ENCODE results near the gene TNS1. TPM values are rescaled to one million over a fixed set of nuclear protein-coding genes. Genes with fewer than 3 reads are reported as not detected.

Gene TNS1
- total RNA-seq, 2 donors from 2014 or later: 0.65 to 0.93 TPM

DNA sequence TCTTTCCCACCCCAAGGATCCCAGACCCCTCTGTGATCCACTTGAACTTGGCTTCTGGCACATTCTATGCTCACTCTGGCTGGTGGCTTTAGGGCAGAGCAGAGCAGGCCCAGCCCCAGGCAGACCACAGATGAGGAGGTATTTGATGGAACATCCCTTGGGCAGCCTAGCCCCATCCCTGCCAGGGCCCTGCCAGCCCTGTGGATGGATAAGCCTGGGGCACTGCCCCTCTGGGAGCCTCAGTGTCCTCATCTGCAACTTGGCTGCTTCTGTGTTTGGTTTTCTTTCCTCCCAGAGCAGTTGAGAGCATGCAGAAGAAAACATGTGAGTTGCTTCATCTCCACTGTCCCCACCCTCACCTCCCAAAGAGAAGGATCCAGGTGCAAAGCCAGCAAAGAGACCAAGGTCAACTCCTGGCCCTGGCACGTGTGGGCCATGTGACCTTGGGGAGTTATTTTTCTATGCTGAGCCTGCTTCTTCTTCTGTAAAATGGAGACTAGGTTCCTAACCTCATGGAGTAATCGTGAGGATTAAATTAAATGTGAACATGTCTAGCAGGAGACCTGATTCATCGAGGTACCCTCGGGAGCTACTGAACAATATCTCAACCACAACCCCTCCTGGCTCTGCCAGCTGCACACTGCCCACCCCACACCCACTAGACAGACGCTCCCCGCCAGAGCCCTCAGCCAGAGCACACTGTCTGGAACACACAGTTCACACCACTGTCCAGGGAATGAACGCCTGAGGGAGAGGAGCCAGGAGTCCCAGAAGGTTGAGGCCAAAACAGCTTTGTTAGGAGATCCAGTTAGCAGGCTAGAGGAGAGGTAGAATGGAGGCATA, 14.6 kb upstream of the TNS1 start:
- Mint-ChIP-seq H3K36me3 (ENCODE audit: insufficient read depth in 2 of 2) (no peaks in the 10 kb centered on the region), H3K4me3 (no peak overlapping the region), H3K9me3 (no peaks in the 10 kb centered on the region), H3K27me3 (ENCODE audit: low read depth) (peaks cover 14% of the 10 kb centered on the region), H3K27ac (no peak overlapping the region), H3K4me1 (ENCODE audit: low read depth) (no peaks in the 10 kb centered on the region)
- DNase-seq (no peak), ATAC-seq (replicated peaks in 1 of 2) (no peak)

DNA sequence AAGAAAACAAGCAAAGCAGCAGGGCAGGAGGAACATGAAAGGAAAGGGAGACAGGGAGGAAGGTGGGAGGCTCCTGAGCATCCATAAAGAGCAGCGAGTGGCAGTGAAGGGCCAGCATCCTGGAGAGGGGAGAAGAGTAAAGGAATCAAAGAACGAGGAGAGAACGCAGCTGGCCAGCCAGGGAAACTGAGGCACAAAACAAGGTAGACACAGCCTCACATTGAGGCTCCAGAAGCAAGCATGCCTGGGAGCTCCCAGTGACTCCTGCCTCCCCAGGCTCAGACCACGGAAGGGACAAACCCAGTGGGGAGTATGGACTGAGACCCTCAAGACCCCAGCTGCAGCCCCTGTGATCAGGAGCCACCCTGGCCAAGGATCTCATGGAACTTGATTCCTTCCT, 14.0 kb upstream of the TNS1 start:
- H3K4me1 Mint-ChIP-seq (ENCODE audit: low read depth): no peaks in the 10 kb centered on the region
- DNase-seq (no peak), ATAC-seq (replicated peaks in 1 of 2) (no peak)
- H3K36me3 Mint-ChIP-seq (ENCODE audit: insufficient read depth in 2 of 2): no peaks in the 10 kb centered on the region
- H3K27me3 Mint-ChIP-seq (ENCODE audit: low read depth): peaks cover 20% of the 10 kb centered on the region
- no peak overlapping the region for H3K27ac Mint-ChIP-seq
- no peaks in the 10 kb centered on the region for H3K9me3 Mint-ChIP-seq
- H3K4me3 Mint-ChIP-seq: no peak overlapping the region

DNA sequence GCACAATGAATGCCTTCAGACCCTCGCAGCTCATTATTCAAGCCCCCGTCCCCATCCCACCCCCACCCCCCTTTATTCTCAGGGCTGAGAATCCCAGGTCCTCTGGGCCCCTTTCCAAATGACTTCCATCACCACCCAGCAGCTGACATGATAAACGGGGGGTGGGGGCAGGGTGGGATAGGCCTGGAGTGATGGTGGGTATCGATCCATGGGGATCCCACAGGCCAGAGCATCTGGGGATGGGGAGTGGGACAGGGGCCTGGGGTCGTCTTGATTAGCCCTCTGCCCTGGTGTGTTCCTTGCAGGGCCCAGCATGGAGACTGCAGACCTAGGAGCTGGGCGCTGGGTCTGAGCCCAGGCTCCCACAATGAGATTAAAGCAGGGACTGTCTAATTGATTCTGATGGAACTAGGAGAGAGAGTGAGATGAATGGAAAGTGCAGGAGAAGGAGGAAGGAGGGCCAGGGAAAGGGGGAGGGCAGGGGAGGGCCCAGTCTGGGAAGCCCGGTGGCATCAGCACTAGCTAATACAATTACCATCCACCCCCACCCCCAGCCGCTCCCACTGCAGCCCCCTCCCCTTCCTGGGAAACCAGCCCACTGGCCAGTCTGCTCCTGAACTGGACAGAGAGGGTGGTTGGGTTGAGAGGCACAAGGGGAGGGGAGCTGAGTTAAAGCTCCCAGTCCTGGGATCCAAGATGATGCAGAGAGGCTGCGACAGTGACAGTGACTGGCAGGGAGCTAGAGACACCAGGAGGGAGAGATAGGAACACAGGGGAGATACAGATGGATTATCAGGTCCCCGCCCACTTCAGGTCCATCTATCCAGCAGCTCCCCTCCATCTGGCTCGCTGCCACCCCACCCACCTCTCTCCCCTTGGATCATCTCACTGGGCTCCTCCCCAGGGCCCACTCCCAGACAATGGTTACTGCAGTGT, 13.1 kb upstream of the TNS1 start:
- Mint-ChIP-seq H3K9me3 (no peaks in the 10 kb centered on the region), H3K27ac (no peak overlapping the region), H3K4me1 (ENCODE audit: low read depth) (no peaks in the 10 kb centered on the region), H3K36me3 (ENCODE audit: insufficient read depth in 2 of 2) (no peaks in the 10 kb centered on the region), H3K27me3 (ENCODE audit: low read depth) (peaks cover 30% of the 10 kb centered on the region), H3K4me3 (no peak overlapping the region)
- DNase-seq (no peak), ATAC-seq (replicated peaks in 1 of 2) (no peak)

DNA sequence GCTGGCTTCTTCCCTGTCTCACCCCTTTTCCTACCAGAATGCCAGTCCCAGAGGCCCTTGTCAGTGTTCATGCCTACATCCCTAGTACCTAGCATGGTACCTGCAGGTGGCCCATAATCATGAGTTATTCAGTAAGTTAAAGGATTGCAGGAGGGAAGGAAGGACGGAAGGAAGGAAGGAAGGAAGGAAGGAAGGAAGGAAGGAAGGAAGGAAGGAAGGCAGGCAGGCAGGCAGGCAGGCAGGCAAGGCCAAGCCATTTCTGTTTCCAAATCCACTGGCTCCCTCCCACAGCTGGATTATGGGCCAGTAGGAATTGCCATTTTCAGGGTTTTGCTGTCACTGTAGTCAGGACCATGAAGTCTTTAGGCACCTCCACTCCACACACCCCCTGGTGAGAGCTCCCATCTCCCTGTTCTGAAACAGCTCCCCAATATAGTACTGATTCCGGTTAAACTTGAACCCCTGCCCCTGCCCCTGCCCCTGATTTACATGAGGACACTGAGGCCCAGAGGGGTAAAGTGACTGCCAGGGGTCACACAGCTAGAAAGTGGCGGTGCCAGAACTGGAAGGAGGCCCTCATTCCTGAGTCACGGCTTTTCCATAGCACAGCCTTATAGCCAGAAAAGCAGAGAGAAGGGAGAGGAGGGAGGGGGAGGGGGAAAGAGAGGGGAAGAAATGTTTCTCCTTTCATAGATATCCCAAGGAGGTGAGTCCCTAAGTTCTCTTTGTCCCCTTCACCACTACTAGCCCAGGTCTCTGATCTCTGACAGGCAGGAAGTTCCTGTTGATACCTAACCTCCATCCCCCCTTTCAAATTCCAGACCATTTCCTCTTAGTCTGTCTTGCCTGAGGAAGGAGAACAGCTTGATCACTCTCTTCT, 12.2 kb upstream of the TNS1 start:
- no peak overlapping the region for H3K4me3 Mint-ChIP-seq
- H3K4me1 Mint-ChIP-seq (ENCODE audit: low read depth): no peaks in the 10 kb centered on the region
- H3K27ac Mint-ChIP-seq: no peak overlapping the region
- H3K36me3 Mint-ChIP-seq (ENCODE audit: insufficient read depth in 2 of 2): no peaks in the 10 kb centered on the region
- ATAC-seq (replicated peaks in 1 of 2) (no peak), DNase-seq (no peak)
- peaks cover 34% of the 10 kb centered on the region for H3K27me3 Mint-ChIP-seq (ENCODE audit: low read depth)
- H3K9me3 Mint-ChIP-seq: no peaks in the 10 kb centered on the region

DNA sequence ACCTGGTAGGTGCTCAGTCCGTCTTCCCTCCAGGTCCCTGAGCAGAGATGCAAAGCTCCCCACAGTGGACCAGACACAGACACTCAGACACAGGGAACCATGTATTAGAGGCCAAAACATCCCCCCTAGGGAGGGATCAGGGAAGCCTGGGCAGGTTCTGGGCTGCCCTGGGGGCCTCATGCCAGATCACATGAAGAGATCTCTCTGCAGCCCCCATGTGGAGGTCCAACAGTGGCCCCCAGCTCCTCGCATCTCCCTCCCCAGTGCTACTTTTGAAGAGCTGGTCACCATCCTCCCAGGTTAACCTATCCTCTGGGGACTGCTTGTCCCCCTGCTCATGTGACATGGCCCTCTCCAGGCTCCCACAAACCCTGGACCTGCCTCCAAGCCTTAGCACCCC, 10.5 kb upstream of the TNS1 start:
- Mint-ChIP-seq H3K27me3 (ENCODE audit: low read depth) (peaks cover 49% of the 10 kb centered on the region), H3K9me3 (no peaks in the 10 kb centered on the region), H3K27ac (no peak overlapping the region), H3K4me1 (ENCODE audit: low read depth) (peaks cover 6% of the 10 kb centered on the region), H3K36me3 (ENCODE audit: insufficient read depth in 2 of 2) (no peaks in the 10 kb centered on the region), H3K4me3 (no peak overlapping the region)
- no peak for ATAC-seq (replicated peaks in 1 of 2)
- no peak for DNase-seq

DNA sequence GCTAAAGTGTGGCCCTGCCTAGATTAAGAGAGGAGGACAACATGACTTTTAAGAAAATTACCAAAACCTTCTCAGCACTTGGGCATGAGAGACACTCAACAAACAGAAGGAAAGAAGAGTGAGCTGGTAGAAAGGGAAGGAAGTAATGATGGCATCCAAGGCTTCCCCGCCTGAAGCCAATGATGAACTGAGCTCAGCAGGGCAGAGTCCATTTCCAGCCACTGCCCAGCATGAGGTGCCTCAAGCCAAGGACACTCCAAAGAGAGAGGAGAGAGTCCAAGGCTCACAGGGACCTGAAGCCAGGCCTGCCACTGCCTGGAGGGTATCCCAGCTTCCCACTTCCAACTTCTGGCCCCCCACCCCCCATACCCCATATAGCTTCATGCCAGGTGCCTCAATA, 9.5 kb upstream of the TNS1 start:
- Mint-ChIP-seq H3K36me3 (ENCODE audit: insufficient read depth in 2 of 2) (no peaks in the 10 kb centered on the region), H3K27me3 (ENCODE audit: low read depth) (peaks cover 56% of the 10 kb centered on the region)

DNA sequence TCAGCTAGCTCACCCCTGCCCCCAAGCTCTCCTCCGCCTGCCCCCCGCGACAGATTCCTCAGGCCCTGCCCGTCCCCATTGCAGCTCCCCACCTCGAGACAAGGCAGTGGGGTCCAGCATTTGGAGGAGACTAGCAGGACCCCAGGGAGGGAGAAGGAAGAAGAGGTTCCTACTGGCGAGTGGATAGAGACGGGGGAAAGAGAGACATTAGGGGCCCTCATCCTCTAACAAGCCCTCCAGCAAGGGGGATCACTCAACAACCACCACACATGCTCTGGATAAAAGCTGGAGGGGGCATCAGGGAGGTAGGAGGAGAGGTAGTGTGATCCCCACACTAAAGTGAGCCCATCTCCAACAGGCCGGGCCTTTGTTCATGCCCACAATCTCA, 8.9 kb upstream of the TNS1 start:
- H3K9me3 Mint-ChIP-seq: no peaks in the 10 kb centered on the region
- DNase-seq: no peak
- no peak overlapping the region for H3K4me3 Mint-ChIP-seq
- H3K27ac Mint-ChIP-seq: no peak overlapping the region
- ATAC-seq (replicated peaks in 1 of 2): no peak
- H3K36me3 Mint-ChIP-seq (ENCODE audit: insufficient read depth in 2 of 2): no peaks in the 10 kb centered on the region
- peaks cover 56% of the 10 kb centered on the region for H3K27me3 Mint-ChIP-seq (ENCODE audit: low read depth)
- peaks cover 6% of the 10 kb centered on the region for H3K4me1 Mint-ChIP-seq (ENCODE audit: low read depth)

More for the DNA sequence above, 9.5 kb upstream of the TNS1 start:
- Mint-ChIP-seq H3K4me1 (ENCODE audit: low read depth) (peaks cover 6% of the 10 kb centered on the region), H3K9me3 (no peaks in the 10 kb centered on the region), H3K4me3 (no peak overlapping the region), H3K27ac (no peak overlapping the region)
- no peak for DNase-seq
- no peak for ATAC-seq (replicated peaks in 1 of 2)

DNA sequence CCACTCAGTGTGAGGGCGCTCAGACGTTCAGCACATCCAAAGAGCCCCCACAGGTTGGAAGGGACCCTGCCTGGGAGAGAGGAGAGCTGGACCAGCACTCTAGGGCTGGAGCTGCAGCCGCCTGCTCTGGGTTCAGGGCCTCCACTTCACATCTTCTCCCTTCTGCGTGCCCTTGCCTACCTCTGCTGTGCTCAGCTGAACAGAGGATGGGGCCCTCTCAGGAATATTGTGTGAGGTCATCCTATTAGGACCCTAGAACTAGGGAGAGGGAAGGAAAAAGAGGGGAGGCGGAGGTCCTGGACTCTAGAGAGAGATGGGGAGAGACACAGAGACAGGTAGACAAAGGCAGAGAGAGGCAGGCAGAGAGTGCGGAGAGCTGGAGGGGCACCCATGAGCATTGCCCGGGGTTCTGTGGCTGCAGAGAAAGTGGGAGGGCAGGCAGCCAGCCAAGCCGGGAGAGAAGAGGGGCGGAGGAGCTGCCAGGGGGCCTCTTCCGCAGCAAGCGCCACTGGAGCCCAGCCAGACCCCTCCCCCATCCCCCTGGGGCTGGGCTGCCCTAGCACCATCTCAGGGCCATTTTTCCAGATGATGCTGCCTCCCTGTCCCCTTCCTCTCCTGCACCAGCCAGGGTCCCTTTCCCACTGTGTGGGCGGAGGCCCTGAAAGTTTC, 8.3 kb upstream of the TNS1 start:
- peak overlapping the region; percentile 72 to 74 for H3K4me3 Mint-ChIP-seq
- H3K36me3 Mint-ChIP-seq (ENCODE audit: insufficient read depth in 2 of 2): no peaks in the 10 kb centered on the region
- ATAC-seq (replicated peaks in 1 of 2) (no peak), DNase-seq (no peak)
- H3K9me3 Mint-ChIP-seq: no peaks in the 10 kb centered on the region
- H3K27ac Mint-ChIP-seq: no peak overlapping the region
- H3K27me3 Mint-ChIP-seq (ENCODE audit: low read depth): peaks cover 56% of the 10 kb centered on the region
- peaks cover 6% of the 10 kb centered on the region for H3K4me1 Mint-ChIP-seq (ENCODE audit: low read depth)

DNA sequence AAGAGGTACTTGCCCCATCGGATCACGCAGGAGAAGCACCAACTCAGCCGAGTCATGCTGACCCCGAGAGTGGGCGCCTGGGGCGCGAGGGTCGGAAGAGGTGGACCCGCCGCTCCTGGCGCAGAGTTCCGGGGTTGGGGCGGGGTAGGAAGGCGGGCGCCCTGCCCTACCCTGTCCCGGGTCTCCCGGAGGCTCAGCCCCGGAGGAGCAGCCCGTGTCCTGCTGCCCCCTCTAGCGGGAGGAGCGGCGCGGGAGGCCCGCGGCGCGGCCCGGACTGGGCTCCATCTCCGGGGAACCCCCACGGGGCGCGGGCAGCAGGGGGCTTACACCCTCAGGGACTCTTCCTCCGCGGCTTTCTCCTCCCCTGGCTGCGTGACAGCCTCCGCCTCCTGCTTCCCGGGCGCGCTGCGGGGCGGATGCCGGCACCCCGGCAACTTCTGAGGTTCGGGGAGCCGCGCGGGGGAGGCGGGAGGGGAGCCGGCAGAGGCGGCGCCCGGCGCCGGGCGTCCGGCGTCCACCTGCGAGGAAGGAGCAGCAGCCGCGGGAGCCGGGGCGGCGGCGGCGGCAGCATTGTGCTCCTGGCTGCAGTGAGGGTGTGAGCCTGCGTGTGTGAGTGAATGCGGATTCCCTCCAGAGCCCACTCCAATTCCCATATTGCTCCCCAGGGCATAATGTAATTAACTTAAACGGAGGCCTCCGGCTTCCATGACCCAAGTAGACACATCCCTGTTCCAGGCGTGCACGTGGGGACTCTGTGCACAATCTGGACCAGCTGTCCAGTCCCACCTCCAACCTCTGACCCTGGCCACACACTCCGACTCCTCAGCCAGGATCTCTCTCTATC, 7.6 kb upstream of the TNS1 start:
- no peaks in the 10 kb centered on the region for H3K9me3 Mint-ChIP-seq
- peak; percentile 83 to 84 for ATAC-seq (replicated peaks in 1 of 2)
- no peak overlapping the region for H3K27ac Mint-ChIP-seq
- H3K27me3 Mint-ChIP-seq (ENCODE audit: low read depth): peaks cover 60% of the 10 kb centered on the region
- peak; percentile 46 to 53 for DNase-seq
- H3K4me3 Mint-ChIP-seq: peak overlapping the region; percentile 72 to 80
- H3K36me3 Mint-ChIP-seq (ENCODE audit: insufficient read depth in 2 of 2): no peaks in the 10 kb centered on the region
- peaks cover 6% of the 10 kb centered on the region for H3K4me1 Mint-ChIP-seq (ENCODE audit: low read depth)

DNA sequence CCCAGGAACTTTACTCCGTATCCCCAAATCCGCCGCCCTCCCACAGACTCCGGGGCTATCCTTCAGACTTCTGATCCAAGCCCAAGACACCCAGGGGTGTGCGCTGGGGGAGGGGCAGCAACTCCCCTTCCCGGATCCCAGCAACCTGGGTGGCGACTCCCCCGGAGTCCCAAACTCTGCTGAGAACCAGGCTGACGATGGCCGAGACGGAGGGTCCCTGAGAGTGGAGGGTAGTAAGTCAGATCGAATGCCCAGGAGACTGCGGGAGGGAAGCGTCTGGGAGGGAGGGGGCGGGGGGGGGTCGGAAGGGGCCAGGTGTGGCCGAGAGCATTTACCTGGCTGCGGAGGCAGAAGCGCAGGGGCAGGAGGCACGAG, 7.0 kb upstream of the TNS1 start:
- Mint-ChIP-seq H3K36me3 (ENCODE audit: insufficient read depth in 2 of 2) (no peaks in the 10 kb centered on the region), H3K27ac (no peak overlapping the region), H3K27me3 (ENCODE audit: low read depth) (peaks cover 62% of the 10 kb centered on the region), H3K4me1 (ENCODE audit: low read depth) (peaks cover 6% of the 10 kb centered on the region), H3K9me3 (no peaks in the 10 kb centered on the region), H3K4me3 (peak overlapping the region; percentile 62 to 80)
- peak in 1 of 2 donors; percentile 2 for ATAC-seq (replicated peaks in 1 of 2)
- no peak for DNase-seq

DNA sequence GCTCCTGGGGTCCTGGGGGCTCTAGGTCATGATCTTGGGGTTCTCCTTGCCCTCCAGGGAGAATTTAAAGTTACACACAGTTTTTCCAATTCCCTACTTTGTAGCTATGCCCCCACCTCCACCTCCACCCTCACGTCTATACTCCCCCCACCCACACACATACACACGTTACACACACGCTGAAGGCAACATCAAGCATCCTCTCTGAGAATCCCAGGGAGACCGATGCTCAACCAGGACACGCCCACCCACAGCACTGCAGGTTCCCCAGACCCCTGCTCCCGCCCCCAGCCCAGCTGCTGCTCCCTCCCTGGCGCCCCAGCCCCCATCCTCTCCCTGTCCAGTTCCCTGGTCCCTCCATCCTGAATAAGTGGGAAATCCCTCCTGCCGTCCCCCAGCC, 6.4 kb upstream of the TNS1 start:
- DNase-seq (no peak), ATAC-seq (replicated peaks in 1 of 2) (no peak)
- Mint-ChIP-seq H3K4me1 (ENCODE audit: low read depth) (peaks cover 6% of the 10 kb centered on the region), H3K36me3 (ENCODE audit: insufficient read depth in 2 of 2) (no peaks in the 10 kb centered on the region), H3K9me3 (no peaks in the 10 kb centered on the region), H3K27ac (no peak overlapping the region), H3K27me3 (ENCODE audit: low read depth) (peaks cover 62% of the 10 kb centered on the region), H3K4me3 (peak overlapping the region; percentile 62 to 80)
